ENCODE results near the gene VIM. TPM values are rescaled to one million over a fixed set of nuclear protein-coding genes. Genes with fewer than 3 reads are reported as not detected.

VIM gene
- total RNA-seq, 2 donors from 2014 or later = 137 to 290 TPM

- intact Hi-C loops (cut with DNase I, micrococcal nuclease) = no loop called here
- DNase-seq (peak in 1 of 2 donors; percentile 8), ATAC-seq (peak; percentile 93)
These were observed 50.7 kb downstream of the VIM start for GRCh38 chr10:17278607-17279240.

GRCh38 chr10:17282311-17282710, 54.3 kb downstream of the VIM start:
- ATAC-seq (no peak), DNase-seq (no peak)
- intact Hi-C loops (cut with DNase I, micrococcal nuclease) = no loop called here

DNA sequence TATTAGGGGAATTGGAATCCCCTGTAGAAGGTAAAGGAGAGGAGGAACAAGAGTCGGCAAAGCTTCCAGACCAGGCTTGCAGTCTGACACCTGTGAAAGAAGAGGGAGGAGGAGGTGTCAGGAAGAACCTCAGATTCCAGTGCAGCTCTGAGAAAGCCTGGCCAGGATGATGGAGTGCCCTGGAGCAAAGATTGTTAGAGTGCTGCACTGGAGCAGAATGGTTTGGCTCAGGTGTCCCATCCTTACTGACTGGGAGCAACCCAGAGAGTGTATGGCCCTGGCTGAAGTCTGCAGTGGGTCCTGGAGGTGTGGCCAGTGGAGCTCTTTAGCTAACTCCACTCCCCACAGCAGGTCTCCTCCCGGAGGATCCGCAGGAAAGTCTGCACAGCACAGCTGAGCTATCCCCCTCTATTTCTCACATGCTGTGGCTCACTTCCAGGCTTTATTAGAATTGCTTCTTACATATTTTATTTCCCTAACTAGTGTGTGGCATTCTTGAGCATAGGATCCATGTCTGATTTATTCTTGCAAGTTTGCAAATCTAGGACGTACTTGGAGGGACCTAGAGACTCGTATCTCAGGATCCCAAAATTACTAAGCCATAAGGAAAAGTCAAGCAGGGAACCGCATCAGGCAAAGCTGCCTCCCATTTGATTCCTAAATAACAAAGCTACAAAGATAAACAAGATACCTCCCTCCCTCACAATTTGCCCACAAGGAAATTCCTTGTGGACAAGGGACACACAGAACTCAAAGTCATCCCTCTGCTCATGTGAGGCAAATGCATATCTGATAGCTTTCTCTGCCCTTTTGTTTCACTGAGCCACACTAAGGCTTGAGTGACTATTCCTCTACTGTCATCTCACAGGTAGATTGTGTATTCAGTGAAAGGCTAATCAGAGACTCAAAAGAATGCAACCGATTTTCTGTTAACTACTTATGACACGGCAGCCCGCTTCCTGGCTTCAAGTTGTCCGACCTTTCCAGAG, 58.8 kb downstream of the VIM start:
- no peak for DNase-seq

More for the DNA sequence above, 58.8 kb downstream of the VIM start:
- no peak for ATAC-seq
- intact Hi-C loops (cut with DNase I, micrococcal nuclease) = no loop called here

Other genes with a start within 250 kb of the VIM start
- gene CUBN, start 98.4 kb upstream of the VIM start, total RNA-seq = under 1 TPM; 0.37 to 0.42 TPM
- 1 to 10 TPM; 4.6 to 4.9 TPM for gene TRDMT1, start 26.6 kb upstream of the VIM start, total RNA-seq
- gene ST8SIA6, start 226.4 kb downstream of the VIM start, total RNA-seq = 1 to 10 TPM; 1.1 to 3.7 TPM